NCI-H526 treated with DMSO at 0.1 percent for 48 hours (cell line): ENCODE data around the gene POLR3E.
"Not testable (repeated sequence)": the region's sequence is repeated elsewhere in the genome, so short reads cannot be mapped to it uniquely, and the experiment has no call there.

Source experiments
- DNase-seq: peaks from one replicate; lab custom pipeline; 2025; lab: John Stamatoyannopoulos, UW

POLR3E gene

DNA sequence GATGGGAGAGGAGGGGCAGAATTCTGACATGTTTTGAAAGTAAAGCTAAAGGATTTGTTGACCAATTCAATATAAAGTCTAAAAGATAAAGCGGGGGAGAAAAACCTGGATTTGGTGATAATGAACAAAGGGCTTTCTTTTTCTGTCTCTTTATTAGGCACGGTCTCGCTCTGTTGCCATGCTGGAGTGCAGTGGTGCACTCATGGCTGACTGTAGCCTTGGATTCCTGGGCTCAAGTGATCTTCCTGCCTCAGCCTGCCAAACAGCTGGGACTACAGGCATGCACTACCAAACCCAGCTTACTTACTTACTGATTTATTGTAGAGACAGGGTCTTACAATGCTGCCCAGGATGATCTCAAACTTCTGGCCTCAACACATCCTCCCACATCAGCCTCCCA, 69.7 kb downstream of the POLR3E start:
- no peak for DNase-seq

GRCh38 chr16:22368200-22368826, 71.1 kb downstream of the POLR3E start:
- not testable (repeated sequence) for DNase-seq

GRCh38 chr16:22369221-22369811, 72.1 kb downstream of the POLR3E start:
- no peak for DNase-seq

- no peak for DNase-seq
Measured at GRCh38 chr16:22370038-22370820, 73.0 kb downstream of the POLR3E start.

GRCh38 chr16:22372882-22373661, 75.9 kb downstream of the POLR3E start:
- no peak for DNase-seq

- peak; percentile 26 for DNase-seq
Measured at GRCh38 chr16:22373662-22374310, 76.6 kb downstream of the POLR3E start.

DNA sequence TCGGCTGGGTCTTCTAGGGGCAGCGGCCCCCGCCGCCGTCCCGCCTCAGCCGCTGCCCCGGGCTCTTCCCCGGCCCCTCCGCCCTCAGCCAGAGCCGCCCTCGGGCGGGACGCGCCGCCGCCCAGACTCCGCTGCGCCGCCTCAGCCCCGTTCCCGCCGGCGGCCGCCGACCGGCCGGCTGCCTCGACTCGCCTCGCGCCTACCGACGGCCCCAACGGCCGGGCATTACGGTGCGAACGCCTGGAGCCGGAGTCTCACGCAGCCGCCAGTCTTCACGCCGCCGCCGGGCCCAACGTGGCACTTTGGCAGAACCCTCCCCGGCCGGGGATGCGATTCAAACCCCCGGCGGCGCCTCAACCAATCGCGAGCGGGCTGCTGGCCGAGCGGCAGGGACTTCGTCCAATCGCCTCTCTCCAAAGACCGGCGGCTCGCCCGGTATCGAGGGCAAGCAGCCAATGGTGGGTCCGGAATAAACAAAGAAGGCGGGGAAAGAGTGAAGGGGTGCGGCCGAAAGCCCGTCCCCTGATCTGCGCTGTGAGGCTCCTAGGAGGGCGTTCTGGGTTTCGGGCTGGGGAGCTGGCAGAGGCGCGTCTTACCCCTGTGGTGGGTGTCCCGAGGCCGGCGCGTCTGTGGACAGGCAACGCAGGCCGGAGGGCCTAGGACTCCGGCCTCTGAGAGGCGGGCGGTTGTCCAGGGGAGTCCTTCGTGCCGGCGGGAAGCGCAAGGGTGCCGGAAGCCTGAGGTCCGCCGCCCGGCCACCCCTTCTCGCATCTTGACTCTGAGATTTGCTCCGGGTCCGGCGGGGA, 77.3 kb downstream of the POLR3E start, which contains the start of gene CDR2:
Gene CDR2 (minus strand): TSS at position 309 of the 806 bp plus-strand sequence. CDS start 310 bp downstream, outside the sequence.
- DNase-seq: peak; percentile 92

DNA sequence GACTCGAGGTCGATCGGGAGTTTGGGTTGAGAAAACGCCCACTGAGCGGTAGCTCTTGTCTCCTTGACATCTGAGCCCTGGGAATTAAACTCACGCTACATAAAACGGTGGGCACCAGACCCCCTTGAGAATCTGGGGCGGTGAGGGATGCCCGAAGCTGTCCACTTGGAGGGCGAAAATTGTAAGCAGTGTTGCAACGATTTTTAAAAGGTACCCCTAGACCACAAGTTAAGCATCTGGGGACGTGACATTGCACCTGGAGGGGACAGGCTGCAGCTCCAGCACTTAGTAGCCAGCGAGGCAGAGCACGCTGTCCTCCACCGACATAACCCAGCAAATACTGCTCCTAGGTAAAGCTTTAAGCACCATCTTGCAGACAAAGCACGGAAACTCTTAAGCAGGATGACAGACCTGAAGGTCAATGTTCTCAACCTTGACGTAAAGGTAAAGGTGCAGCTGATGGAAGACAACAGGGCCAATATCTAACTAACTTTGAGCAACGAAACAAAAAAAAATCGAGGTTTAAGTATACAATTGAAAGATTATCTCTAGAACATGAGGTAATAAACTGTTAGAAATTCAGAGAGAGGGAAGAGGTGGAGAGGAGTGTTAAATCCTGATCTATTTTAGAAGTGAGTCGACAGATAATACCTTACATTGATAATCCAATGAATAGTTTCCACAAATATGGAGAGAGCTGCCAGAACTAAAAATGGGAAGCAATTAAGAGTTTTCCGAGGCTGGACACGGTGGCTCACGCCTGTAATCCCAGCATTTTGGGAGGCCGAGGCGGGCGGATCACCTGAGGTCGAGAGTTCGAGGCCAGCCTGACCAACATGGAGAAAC, 78.1 kb downstream of the POLR3E start:
- DNase-seq: no peak

GRCh38 chr16:22375963-22376640, 78.9 kb downstream of the POLR3E start:
- DNase-seq: no peak

DNA sequence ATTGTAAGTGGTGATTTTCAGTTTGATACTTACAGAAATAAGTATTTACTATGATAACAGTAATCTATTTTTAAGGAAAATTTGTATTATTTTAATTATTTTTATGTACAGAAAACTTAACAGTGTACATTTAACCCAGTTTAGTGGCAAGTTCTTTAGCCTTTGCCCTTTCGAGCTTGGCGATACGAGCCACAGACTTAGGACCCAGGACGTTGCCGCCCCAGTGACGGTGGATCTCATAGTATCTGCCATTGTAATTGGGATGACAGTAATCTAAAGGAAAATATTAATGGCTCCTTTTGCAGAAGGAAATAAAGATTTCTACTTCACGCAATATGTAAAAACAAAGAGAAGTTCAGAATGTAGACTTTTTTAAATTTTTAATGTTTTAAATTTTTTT, 82.4 kb downstream of the POLR3E start:
- DNase-seq: no peak

DNA sequence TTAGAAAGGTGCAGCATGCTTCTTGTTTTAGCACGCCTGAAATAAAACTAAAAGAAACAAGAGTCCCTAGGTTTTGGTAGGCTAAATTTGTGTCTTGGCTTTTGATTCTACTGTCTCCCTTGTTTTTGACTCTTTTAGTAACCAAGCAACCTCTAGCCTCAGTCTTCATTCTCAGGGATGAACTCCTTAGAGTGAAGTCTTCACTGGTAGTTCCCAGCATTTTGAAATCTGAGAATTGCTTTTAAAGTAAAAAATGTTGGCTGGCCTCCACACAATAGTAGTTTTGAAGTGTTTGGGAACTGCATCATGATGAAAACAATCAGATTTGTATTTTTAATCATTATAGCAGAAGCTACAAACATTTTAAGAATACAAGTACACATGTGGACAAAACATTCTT, 83.3 kb downstream of the POLR3E start:
- no peak for DNase-seq

- DNase-seq: no peak
Measured at GRCh38 chr16:22381392-22381791, 84.2 kb downstream of the POLR3E start.

DNA sequence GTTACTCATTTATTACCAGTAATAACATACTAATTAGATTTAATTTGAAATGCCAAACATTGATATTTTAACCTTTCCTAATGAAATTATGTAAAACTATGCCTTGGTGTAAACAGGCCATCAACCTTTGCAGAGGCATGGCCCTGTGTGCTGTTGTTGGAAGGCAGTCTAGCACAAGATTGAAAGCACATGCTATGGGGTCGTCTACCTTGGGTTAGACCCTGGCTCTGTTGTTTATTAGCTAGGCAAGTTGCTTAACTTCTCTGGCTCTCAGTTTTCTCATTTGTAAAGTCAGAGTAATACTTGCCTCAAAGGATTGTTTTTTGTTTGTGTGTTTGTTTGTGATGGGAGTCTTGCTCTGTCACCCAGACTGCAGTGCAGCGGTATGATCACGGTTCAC, 86.6 kb downstream of the POLR3E start:
- no peak for DNase-seq
